DND-41 (cell line): Measurements from ENCODE around the gene PRR14L.
"Not testable (repeated sequence)": the region's sequence is repeated elsewhere in the genome, so short reads cannot be mapped to it uniquely, and the experiment has no call there.

Experiments
- ATAC-seq: fragments of 200-7000 bp; cut with Tn5 transposase; 3 replicates; pipeline ENCODE4 v1.9.1; 2021; ENCODE audit warnings: low read depth; ENCODE audit not compliant: insufficient read depth
- DNase-seq: peaks from one replicate; pipeline ENCODE4 v3.0.0-alpha.2; 2020
- H2AFZ ChIP-seq: 2 replicates; pipeline ENCODE4 v1.6.0; 2012; ENCODE audit warnings: low read depth, low read length
- H3K27ac ChIP-seq: 2 replicates; pipeline ENCODE4 v1.5.1; 2012; ENCODE audit warnings: low read length, inconsistent platforms
- H3K27me3 ChIP-seq: fragments of 200-600 bp; sonication (generic); 2 replicates; pipeline ENCODE4 v1.6.0; 2012; ENCODE audit warnings: low read length, mild to moderate bottlenecking, inconsistent platforms; ENCODE audit not compliant: insufficient read depth, poor library complexity
- H3K36me3 ChIP-seq: 2 replicates; pipeline ENCODE4 v1.5.1; 2012; ENCODE audit warnings: low read length, inconsistent platforms; ENCODE audit not compliant: insufficient read depth
- H3K4me1 ChIP-seq: 2 replicates; pipeline ENCODE4 v1.5.1; 2012; ENCODE audit warnings: mild to moderate bottlenecking, low read length; ENCODE audit not compliant: insufficient read depth
- H3K4me2 ChIP-seq: 2 replicates; pipeline ENCODE4 v1.6.0; 2012; ENCODE audit warnings: mild to moderate bottlenecking, moderate library complexity, low read length, inconsistent platforms; ENCODE audit not compliant: insufficient read depth
- H3K4me3 ChIP-seq, 2 experiments: fragments of 200-600 bp in 1 of 2; shearing (Covaris generic) in 1 of 2; 2 replicates each; pipeline ENCODE4 v1.5.1; 2012 to 2016; ENCODE audit warnings: inconsistent platforms in 2 of 2, low read length in 2 of 2, mild to moderate bottlenecking in 2 of 2, low read depth in 1 of 2, moderate library complexity in 1 of 2
- H3K79me2 ChIP-seq: 2 replicates; pipeline ENCODE4 v1.6.0; 2012; ENCODE audit warnings: low read length, inconsistent platforms; ENCODE audit not compliant: insufficient read depth
- H3K9ac ChIP-seq: 2 replicates; pipeline ENCODE4 v1.6.0; 2012; ENCODE audit warnings: low read depth, mild to moderate bottlenecking, inconsistent platforms, low read length, moderate library complexity
- H3K9me3 ChIP-seq: 2 replicates; pipeline ENCODE4 v1.5.1; 2012; ENCODE audit warnings: low read length, moderate library complexity, mild to moderate bottlenecking, inconsistent platforms; ENCODE audit not compliant: insufficient read depth, severe bottlenecking
- H4K20me1 ChIP-seq: 2 replicates; pipeline ENCODE4 v1.6.0; 2012; ENCODE audit warnings: low read length; ENCODE audit not compliant: insufficient read depth
- CTCF ChIP-seq: IDR thresholded peaks from 2 replicates; pipeline ENCODE4 v1.5.1; 2012; ENCODE audit warnings: borderline replicate concordance, low read length, moderate library complexity, mild to moderate bottlenecking; ENCODE audit not compliant: poor library complexity, severe bottlenecking; ENCODE audit errors: extremely low read depth
- EZH2 ChIP-seq: IDR thresholded peaks from 3 replicates; pipeline ENCODE4 v1.6.1; 2012; ENCODE audit warnings: borderline replicate concordance, low read depth, mild to moderate bottlenecking, moderate library complexity, low read length, inconsistent platforms; ENCODE audit not compliant: severe bottlenecking

The PRR14L gene

GRCh38 chr22:31695423-31695822 is 54.5 kb downstream of the PRR14L start:
- DNase-seq, result no peak
- Histone ChIP-seq H3K4me1 (no peaks in the 10 kb centered on the region), H3K4me2 (no peak overlapping the region), H3K27me3 (no peaks in the 10 kb centered on the region), H3K27ac (no peak overlapping the region), H3K9me3 (no peaks in the 10 kb centered on the region), H3K79me2 (no peaks in the 10 kb centered on the region), H3K36me3 (peaks cover 64% of the 10 kb centered on the region), H3K9ac (no peak overlapping the region), H3K4me3 (no peak overlapping the region), H2AFZ (no peak overlapping the region), H4K20me1 (no peaks in the 10 kb centered on the region)
- TF ChIP-seq EZH2, result no peak
- TF ChIP-seq CTCF, result no peak
- ATAC-seq, result no peak

GRCh38 chr22:31694046-31694445 is 55.9 kb downstream of the PRR14L start:
- H3K27me3 ChIP-seq, H3K79me2 ChIP-seq, H3K9me3 ChIP-seq, H2AFZ ChIP-seq, DNase-seq, H3K9ac ChIP-seq, ATAC-seq, H4K20me1 ChIP-seq, H3K4me1 ChIP-seq, H3K4me3 ChIP-seq, H3K4me2 ChIP-seq, H3K27ac ChIP-seq: not testable (repeated sequence)
- H3K36me3 ChIP-seq, result peaks cover 62% of the 10 kb centered on the region

DNA sequence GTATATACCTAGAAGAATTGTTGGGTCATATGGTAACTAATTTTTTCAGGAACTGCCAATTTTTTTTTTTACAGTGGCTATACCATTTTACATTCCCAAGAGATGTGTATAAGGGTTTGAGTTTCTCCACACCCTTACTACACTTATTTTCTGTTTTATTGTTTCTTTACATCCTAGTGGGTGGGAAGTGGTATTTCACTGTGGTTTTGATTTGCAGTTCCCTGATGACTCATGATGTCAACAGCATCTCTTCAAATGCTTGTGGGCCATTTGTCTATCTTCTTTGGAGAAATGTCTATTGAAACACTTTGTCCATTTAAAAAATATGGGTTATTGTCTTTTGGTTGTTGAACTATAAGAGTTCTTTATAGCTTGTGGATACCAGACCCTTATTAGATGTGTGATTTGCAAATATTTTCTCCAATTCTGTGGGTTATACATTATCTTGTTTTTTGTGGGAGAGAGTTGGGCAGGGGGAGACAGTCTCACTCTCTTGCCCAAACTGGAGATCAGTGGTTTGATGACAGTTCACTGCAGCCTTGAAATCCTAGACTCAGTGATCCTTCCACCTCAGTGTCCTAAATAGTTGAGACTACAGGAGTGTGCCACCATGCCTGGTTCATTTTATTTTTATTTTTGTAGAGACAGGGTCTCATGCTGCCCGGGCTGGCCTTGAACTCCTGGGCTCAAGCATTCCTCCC is 57.6 kb downstream of the PRR14L start:
- no peak for TF ChIP-seq CTCF
- TF ChIP-seq EZH2, result no peak
- H2AFZ ChIP-seq, result no peak overlapping the region
- H3K79me2 ChIP-seq, result no peaks in the 10 kb centered on the region
- H3K4me1 ChIP-seq, result no peaks in the 10 kb centered on the region
- no peak overlapping the region for H3K9ac ChIP-seq
- peak; percentile 72 for ATAC-seq
- no peak overlapping the region for H3K27ac ChIP-seq
- no peaks in the 10 kb centered on the region for H4K20me1 ChIP-seq
- DNase-seq, result no peak
- H3K36me3 ChIP-seq, result peaks cover 57% of the 10 kb centered on the region
- no peak overlapping the region for H3K4me3 ChIP-seq
- no peak overlapping the region for H3K4me2 ChIP-seq
- H3K27me3 ChIP-seq, result no peaks in the 10 kb centered on the region
- no peaks in the 10 kb centered on the region for H3K9me3 ChIP-seq

DNA sequence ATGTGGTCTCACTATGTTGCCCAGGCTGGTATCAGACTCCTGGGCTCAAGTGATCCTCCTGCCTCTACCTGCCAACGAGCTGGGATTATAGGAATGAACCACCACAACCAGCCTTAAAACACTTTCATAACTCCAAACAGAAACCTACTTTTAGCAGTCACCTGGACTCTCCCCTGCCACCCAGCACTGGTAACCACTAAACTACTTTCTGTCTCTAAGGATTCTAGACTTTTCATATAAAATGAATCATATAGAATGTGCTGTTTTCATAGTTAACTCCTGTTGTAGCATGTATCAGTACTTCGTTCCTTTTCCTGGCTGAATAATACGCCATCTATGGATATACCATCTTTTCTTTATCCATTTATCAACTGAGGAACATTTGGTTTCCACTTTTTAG is 58.5 kb downstream of the PRR14L start:
- Histone ChIP-seq H3K4me3 (no peak overlapping the region), H3K79me2 (no peaks in the 10 kb centered on the region), H2AFZ (no peak overlapping the region), H3K9ac (no peak overlapping the region), H3K4me1 (no peaks in the 10 kb centered on the region), H3K27ac (no peak overlapping the region), H3K9me3 (no peaks in the 10 kb centered on the region), H4K20me1 (no peaks in the 10 kb centered on the region), H3K27me3 (no peaks in the 10 kb centered on the region), H3K4me2 (no peak overlapping the region), H3K36me3 (peaks cover 58% of the 10 kb centered on the region)
- ATAC-seq, result no peak
- TF ChIP-seq EZH2, result no peak
- TF ChIP-seq CTCF, result no peak
- no peak for DNase-seq
